SU-DHL-6 (cell line): Measurements from ENCODE around the gene PYROXD2.

Experiments
- H2AFZ ChIP-seq: fragments of 200-600 bp; sonication (generic); 2 replicates; pipeline ENCODE4 v1.6.1; 2014; ENCODE audit warnings: low read depth, mild to moderate bottlenecking, moderate library complexity, mixed read lengths, antibody characterized with exemption, low read length; ENCODE audit not compliant: severe bottlenecking
- H3F3A ChIP-seq: fragments of 200-600 bp; shearing (Covaris generic); 2 replicates; pipeline ENCODE4 v1.6.0; 2016; ENCODE audit warnings: antibody characterized with exemption, mild to moderate bottlenecking; ENCODE audit not compliant: insufficient read depth
- H3K27ac ChIP-seq: fragments of 200-600 bp; sonication (generic); 2 replicates; pipeline ENCODE4 v1.5.1; 2016; ENCODE audit warnings: low read depth, mild to moderate bottlenecking, low read length, moderate library complexity, mixed read lengths
- H3K27me3 ChIP-seq: fragments of 200-600 bp; sonication (generic), shearing (Covaris generic); 2 replicates; pipeline ENCODE4 v1.6.0; 2014; ENCODE audit warnings: mild to moderate bottlenecking, low read length
- H3K36me3 ChIP-seq: fragments of 200-600 bp; sonication (generic); 2 replicates; pipeline ENCODE4 v1.6.1; 2014; ENCODE audit warnings: mild to moderate bottlenecking, low read length, mixed read lengths
- H3K4me2 ChIP-seq: fragments of 300-600, 200-600 bp; shearing (Covaris generic), sonication (generic); 2 replicates; pipeline ENCODE4 v1.6.0; 2014; ENCODE audit warnings: low read length, low read depth, mild to moderate bottlenecking; ENCODE audit not compliant: poor library complexity, severe bottlenecking
- H3K4me3 ChIP-seq: fragments of 200-600 bp; sonication (generic); 2 replicates; pipeline ENCODE4 v1.5.1; 2014; ENCODE audit warnings: antibody characterized with exemption, low read length, mild to moderate bottlenecking, mixed read lengths; ENCODE audit not compliant: insufficient read depth, poor library complexity, severe bottlenecking
- H3K79me2 ChIP-seq: fragments of 200-600 bp; sonication (generic); 2 replicates; pipeline ENCODE4 v1.6.1; 2014; ENCODE audit warnings: mild to moderate bottlenecking, low read length, moderate library complexity; ENCODE audit not compliant: insufficient read depth
- H3K9ac ChIP-seq: fragments of 200-600 bp; sonication (generic); 2 replicates; pipeline ENCODE4 v1.7.0; 2014; ENCODE audit warnings: mild to moderate bottlenecking, low read length
- H3K9me2 ChIP-seq: fragments of 200-600 bp; sonication (generic); replicated peaks from 2 replicates; pipeline ENCODE4 v1.6.1; 2014; ENCODE audit warnings: low read length; ENCODE audit not compliant: insufficient read depth
- H3K9me3 ChIP-seq: fragments of 200-600 bp; sonication (generic); 2 replicates; pipeline ENCODE4 v1.6.1; 2014; ENCODE audit warnings: low read length, mixed read lengths; ENCODE audit not compliant: insufficient read depth
- H4K20me1 ChIP-seq: fragments of 200-600 bp; sonication (generic); 2 replicates; pipeline ENCODE4 v1.6.1; 2014; ENCODE audit warnings: low read depth, mild to moderate bottlenecking, antibody characterized with exemption, low read length, moderate library complexity, mixed read lengths
- CTCF ChIP-seq: fragments of 200-600 bp; sonication (generic); IDR thresholded peaks from one replicate; pipeline ENCODE4 v1.5.1; 2017; ENCODE audit warnings: antibody characterized with exemption, mild to moderate bottlenecking, low read length, moderate library complexity; ENCODE audit not compliant: insufficient read depth, poor library complexity, severe bottlenecking
- EZH2phosphoT487 ChIP-seq: fragments of 200-600 bp; sonication (generic), shearing (Covaris generic); conservative IDR thresholded peaks from 2 replicates; pipeline ENCODE4 v1.6.1; 2018; ENCODE audit warnings: mild to moderate bottlenecking, antibody characterized with exemption, low read length, moderate library complexity, mixed read lengths

PYROXD2 gene

GRCh38 chr10:98453729-98454128 is 38.7 kb upstream of the PYROXD2 start:
- Histone ChIP-seq H3K79me2 (no peaks in the 10 kb centered on the region), H3K4me2 (no peak overlapping the region), H3K36me3 (no peaks in the 10 kb centered on the region), H3K9ac (no peak overlapping the region), H2AFZ (no peak overlapping the region), H3K27ac (no peak overlapping the region), H3K4me3 (no peak overlapping the region), H3K9me3 (no peaks in the 10 kb centered on the region), H3K9me2 (no peaks in the 10 kb centered on the region), H3K27me3 (no peaks in the 10 kb centered on the region), H3F3A (no peaks in the 10 kb centered on the region), H4K20me1 (no peaks in the 10 kb centered on the region)
- TF ChIP-seq CTCF (no peak), EZH2phosphoT487 (no peak)

GRCh38 chr10:98450618-98451017 is 35.6 kb upstream of the PYROXD2 start:
- no peak overlapping the region for H2AFZ ChIP-seq
- H3K27me3 ChIP-seq = no peaks in the 10 kb centered on the region
- no peak overlapping the region for H3K9ac ChIP-seq
- no peak overlapping the region for H3K4me3 ChIP-seq
- no peaks in the 10 kb centered on the region for H4K20me1 ChIP-seq
- no peaks in the 10 kb centered on the region for H3K9me2 ChIP-seq
- peaks cover 15% of the 10 kb centered on the region; the same call in 1 of the 2 replicates for H3K79me2 ChIP-seq
- H3K4me2 ChIP-seq = no peak overlapping the region
- H3K36me3 ChIP-seq = no peaks in the 10 kb centered on the region
- H3F3A ChIP-seq = no peaks in the 10 kb centered on the region
- H3K9me3 ChIP-seq = no peaks in the 10 kb centered on the region
- no peak for TF ChIP-seq EZH2phosphoT487
- TF ChIP-seq CTCF = no peak
- no peak overlapping the region for H3K27ac ChIP-seq

GRCh38 chr10:98449287-98449686 is 34.3 kb upstream of the PYROXD2 start:
- H4K20me1 ChIP-seq = no peaks in the 10 kb centered on the region
- H3K79me2 ChIP-seq = peaks cover 21% of the 10 kb centered on the region; the same call in 1 of the 2 replicates
- TF ChIP-seq CTCF (no peak), EZH2phosphoT487 (no peak)
- H3F3A ChIP-seq = no peaks in the 10 kb centered on the region
- H3K9ac ChIP-seq = no peak overlapping the region
- H3K9me3 ChIP-seq = no peaks in the 10 kb centered on the region
- no peak overlapping the region for H3K4me2 ChIP-seq
- no peaks in the 10 kb centered on the region for H3K36me3 ChIP-seq
- no peak overlapping the region for H3K4me3 ChIP-seq
- no peaks in the 10 kb centered on the region for H3K27me3 ChIP-seq
- no peak overlapping the region for H3K27ac ChIP-seq
- no peak overlapping the region for H2AFZ ChIP-seq
- no peaks in the 10 kb centered on the region for H3K9me2 ChIP-seq
